EH (cell line): ENCODE data around the gene RNF111.

Experiments
- DNase-seq: peaks from one replicate; pipeline ENCODE4 v3.0.0-alpha.2; 2015; ENCODE audit warnings: low read depth

RNF111 gene

GRCh38 chr15:58987491-58988005 is at the start of gene RNF111:
Gene RNF111 (plus strand): TSS chr15:58987663. CDS start chr15:59030823, 43,160 bp downstream.
- DNase-seq, result peak; percentile 97

GRCh38 chr15:58947179-58947578 is 40.3 kb upstream of the RNF111 start:
- DNase-seq, result peak; percentile 51

DNA sequence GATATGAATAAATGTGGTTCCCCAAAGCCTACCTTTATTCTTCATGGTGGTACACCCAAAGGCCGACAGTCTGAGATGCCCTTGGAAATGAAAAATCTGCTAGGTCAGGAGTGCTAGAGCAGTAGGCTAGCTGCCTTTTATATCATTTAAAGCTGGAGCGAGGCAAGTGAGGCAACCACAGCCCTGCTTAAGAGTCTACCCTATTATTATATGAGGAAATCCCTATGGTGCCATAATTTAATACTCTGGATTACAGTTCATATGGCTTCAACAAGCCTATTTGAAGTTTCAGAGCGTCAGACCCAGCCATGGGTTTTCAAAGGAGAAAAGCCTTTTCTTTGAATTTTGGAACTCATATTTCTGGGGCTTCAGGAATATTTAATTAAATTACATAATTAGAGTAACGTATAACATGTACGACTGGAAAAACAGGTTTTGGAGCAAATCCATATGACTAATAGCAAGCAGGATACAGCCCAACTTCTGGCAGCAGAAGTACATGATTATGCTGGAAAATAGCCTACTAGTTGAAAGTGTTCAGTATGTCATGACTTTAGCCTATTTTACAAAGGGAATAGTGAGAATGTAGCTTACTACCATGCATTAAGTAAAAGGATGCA is 36.0 kb upstream of the RNF111 start:
- DNase-seq, result peak; percentile 74

DNA sequence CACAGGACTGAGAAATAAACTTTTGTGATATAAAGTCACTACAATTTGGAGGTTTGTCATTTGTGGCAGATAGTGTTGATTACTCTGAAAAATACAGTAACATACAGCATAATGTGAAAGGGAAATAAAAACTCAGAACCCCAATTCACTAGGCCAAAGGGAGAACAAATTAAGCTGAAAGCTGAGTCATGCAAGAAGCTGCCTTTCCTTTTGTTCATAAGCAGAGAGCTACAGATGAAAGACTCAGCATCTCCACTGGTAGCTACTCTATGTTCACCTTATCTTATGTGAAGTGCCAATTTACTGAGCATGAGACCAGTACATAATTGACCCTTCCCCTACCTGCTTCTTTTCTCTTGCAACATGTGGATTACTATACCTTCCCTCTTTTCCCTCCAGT is 34.7 kb upstream of the RNF111 start:
- peak; percentile 45 for DNase-seq

GRCh38 chr15:58957101-58957973 is 30.1 kb upstream of the RNF111 start:
- DNase-seq, result peak; percentile 71

DNA sequence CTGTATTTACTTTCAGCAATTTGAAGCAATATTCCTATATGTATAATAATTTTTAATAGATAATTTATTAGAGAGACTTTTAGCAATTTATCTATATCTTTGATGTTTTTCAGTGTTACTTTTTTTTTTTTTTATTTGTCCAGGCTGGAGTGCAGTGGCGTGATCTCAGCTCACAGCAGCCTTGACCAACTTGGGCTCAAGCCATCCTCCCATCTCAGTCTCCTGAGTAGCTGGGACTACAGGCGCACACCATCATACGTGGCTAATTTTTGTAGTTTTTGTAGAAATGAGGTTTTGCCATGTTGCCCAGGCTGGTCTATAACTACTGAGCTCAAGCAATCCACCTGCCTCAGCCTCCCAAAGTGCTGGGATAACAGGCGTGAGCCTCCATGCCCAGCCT is 28.7 kb upstream of the RNF111 start:
- DNase-seq, result no peak

DNA sequence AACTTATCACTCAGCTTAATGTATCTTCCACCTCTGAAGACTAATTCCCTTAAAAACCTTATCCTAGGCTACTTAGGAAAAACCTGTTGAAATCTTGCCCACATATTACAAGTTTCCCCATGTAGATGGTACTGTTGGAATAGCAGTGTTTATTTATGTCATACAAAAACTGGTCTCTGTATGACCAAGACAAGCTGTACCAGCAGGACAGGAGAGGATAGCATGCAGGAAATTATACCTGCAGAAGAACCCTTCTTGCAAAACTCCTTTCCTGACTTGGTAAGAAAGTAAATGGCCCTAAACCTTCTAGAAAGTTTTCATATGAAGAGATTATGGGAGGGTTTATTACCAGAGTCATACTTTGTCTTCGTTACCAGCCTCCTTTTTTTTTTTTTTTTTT is 25.3 kb upstream of the RNF111 start:
- DNase-seq, result no peak

DNA sequence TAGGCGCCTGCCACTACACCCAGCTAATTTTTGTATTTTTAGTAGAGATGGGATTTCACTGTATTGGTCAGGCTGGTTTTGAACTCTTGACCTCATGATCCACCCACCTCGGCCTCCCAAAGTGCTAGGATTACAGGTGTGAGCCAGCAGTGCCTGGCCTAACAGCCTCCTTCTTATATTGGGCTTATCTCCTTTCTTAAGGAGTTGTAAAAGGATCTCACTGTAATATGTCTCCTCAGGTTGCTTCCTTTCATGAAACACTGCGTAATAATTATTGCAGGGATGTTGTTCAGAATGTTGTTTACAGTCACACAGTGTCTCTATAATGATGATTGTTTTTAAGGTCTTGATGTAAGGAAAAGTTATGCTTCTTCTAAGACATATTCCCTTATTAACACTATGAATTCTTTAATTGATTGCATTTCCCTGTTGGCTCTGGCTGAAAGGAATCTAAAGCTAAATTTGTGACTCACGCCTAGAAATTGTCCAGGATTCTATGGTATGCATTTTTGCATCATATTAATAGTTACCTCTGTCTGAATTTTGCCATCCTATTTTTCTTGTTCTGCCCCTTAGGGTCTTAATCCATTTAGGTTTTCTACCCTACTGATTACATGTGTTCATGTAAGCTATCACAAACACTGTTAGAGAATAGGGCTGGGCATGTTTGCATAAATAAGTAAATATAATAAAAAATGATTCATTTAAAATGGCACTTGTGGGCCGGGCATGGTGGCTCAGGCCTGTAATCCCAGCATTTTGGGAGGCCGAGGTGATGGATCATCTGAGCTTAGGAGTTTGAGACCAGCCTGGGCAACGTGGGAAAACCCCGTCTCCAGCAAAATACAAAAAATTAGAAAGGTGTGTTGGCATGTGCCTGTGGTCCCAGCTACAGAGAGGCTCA is 24.5 kb upstream of the RNF111 start:
- peak; percentile 38 for DNase-seq

- peak; percentile 53 for DNase-seq
Measured at GRCh38 chr15:58966698-58967097, 20.8 kb upstream of the RNF111 start.

- DNase-seq, result no peak
Measured at GRCh38 chr15:58967479-58967878, 20.0 kb upstream of the RNF111 start.

GRCh38 chr15:58977887-58978286 is 9.6 kb upstream of the RNF111 start:
- no peak for DNase-seq

DNA sequence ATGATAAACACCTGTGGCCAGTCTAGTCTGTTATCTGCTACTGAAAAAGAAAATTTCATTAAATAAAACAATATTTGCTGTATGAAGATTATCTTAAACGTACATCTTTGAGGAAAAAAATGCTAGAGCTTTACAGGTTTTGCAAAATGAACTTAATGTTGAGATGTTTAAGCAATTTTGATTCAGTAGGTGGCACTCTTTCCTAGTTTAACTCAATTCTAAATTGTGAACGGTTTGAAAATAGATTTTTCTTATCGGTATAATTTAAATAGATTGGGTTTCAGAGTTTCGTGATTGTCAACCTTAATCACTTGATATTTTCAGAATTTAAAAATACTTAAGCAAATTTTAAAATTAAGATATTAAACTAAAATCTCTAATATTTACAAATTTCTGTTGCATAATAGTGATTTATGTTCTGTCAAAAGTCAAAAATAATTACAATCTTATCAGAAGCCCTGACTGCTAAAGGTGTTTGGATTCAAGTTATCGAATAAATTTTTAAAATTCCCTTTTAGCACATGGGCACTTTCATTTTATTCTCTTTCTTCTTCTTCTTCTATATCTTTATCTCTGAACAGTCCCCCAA is 7.0 kb upstream of the RNF111 start:
- DNase-seq, result peak; percentile 48

DNA sequence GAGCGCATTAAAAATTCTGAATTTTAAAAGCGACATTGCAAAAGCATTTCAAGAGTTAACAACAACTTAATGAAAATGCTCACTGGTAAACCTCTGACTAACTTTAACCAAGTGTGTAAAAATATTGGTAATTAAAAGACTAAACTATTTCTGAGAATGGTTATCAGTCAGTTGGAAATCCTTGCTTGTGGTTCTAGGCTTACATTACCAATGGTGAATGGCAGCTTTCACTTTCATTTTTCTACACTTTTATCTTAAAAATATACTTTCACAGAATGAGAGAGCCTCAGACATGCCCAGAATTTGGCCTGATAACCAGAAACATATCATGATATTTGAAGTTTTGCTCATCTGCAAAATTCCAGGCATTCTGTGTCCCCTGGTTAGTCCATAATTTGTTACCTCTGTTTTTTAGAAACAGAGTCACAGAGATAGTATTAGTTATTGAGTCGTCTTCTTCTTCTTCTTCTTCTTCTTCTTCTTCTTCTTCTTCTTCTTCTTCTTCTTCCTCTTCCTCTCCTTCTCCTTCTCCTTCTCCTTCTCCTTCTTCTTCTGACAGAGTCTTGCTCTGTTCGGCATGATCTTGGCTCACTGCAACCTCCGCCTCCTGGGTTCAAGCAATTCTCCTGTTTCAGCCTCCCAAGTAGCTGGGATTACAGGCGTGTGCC is 5.5 kb upstream of the RNF111 start:
- DNase-seq, result no peak

DNA sequence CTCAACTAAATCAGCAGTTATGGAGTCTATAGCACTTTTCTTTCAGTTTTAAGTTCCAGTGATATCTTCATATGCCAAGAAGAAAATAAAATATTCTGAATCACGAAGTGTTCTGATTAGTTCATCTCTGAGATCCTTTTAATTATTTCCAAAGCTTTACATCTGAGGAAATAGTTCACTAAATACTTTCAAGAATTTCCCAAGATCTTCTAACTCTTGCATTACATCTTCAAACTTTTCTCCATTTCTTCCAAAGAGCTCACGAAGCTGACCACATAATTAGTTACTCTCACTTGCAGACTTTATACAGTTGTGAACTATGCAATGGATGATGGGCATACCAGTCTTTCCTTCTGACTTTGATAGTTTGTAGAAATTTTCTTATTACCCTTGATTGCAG is 4.2 kb upstream of the RNF111 start:
- no peak for DNase-seq

DNA sequence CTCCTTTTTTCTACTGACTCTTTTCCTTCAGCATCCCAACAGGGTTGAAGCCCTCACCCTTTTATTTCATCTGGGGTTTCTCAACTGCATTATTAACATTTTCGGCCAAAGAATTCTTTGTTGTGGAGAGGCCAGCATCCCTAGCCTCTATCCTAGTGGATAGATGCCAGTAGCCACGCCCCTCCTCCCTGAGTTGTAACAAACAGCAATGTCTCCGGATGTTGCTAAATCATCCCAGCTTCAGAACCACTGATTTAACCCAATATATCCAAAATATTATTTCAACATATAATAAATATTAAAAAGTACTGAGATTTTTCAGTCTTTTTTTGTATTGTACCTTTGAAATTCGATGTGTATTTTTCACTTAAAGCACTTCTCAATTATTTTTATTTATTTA is 2.0 kb upstream of the RNF111 start:
- DNase-seq, result peak; percentile 56

GRCh38 chr15:58987036-58987435 is 427 bp upstream of the RNF111 start:
- peak; percentile 5 for DNase-seq

DNA sequence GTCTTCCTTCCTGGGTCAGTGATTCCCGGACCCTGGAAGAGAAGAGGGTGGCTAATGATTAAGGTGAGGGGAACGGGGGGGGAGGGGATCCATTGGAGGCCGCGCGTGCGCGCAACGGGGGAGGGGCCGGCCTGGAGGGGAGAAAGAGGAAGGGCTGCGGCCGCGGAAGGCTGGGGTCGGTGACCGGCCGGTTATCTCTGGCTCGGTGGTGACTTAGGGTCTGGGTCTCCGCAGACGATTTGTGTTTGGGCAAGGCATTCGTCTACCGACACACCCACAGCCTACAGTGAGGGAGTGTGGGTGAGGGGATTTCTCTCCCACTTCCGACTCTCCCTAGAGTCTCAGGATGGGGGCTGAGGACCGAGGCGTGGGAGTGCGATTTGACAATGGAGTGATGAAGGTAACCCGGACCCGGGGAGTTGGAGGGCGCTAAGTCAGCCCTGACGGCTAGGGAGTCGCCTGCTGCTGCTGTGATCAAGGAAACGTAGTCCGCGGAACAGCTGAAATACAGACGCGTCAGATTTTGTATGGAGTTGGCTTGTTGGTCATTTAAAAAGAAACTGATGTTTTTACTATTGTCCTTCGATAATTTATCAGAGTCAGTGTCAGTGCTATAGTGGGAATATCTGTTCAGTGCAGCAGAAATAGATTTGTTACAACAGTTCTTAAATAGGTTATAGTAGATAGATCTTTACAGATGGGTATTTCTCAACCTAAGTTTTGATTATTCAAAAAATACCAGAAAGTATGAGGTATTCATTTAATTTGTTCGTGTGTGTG is 733 bp downstream of the RNF111 start:
- peak; percentile 42 for DNase-seq

GRCh38 chr15:58992181-58992580 is 4.7 kb downstream of the RNF111 start:
- DNase-seq, result no peak

GRCh38 chr15:58994906-58995453 is 7.5 kb downstream of the RNF111 start:
- DNase-seq, result no peak

DNA sequence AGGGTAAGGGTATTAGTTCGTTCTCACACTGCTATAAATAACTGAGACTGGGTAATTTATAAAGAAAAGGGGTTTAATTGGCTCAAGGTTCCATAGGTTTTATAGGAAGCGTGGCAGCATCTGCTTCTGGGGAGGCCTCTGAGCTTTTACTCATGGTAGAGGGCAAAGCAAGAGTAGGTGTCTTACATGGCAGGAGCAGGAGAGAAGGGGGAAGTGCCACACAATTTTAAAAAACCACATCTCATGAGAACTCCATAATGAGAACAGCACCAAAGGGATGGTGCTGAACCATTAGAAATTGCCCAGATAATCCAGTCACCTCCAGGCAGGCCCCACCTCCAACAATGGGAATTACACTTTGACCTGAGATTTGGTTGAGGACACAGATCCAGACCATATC is 12.2 kb downstream of the RNF111 start:
- DNase-seq, result no peak
